ENCODE data around the gene ZNF366.

ZNF366 gene

GRCh38 chr5:72507231-72507906 lies at the start of gene ZNF366:
Gene ZNF366 (minus strand): TSS chr5:72507410. CDS start chr5:72461496, 45,914 bp downstream.
- no peak for DNase-seq

- DNase-seq: peak; percentile 36
These were observed 49.3 kb upstream of the ZNF366 start for GRCh38 chr5:72556351-72557166.

- DNase-seq: peak; percentile 14
These were observed 48.7 kb upstream of the ZNF366 start for GRCh38 chr5:72555871-72556270.

- DNase-seq: no peak
These were observed 47.7 kb upstream of the ZNF366 start for GRCh38 chr5:72554897-72555296.

- DNase-seq: no peak
These were observed 44.9 kb upstream of the ZNF366 start for GRCh38 chr5:72552041-72552557.

GRCh38 chr5:72550595-72550994 lies 43.4 kb upstream of the ZNF366 start:
- DNase-seq: no peak

- no peak for DNase-seq
These were observed 36.6 kb upstream of the ZNF366 start for GRCh38 chr5:72543811-72544210.

- DNase-seq: no peak
These were observed 36.2 kb upstream of the ZNF366 start for GRCh38 chr5:72543365-72543764.

GRCh38 chr5:72542695-72543094 lies 35.5 kb upstream of the ZNF366 start:
- DNase-seq: no peak

GRCh38 chr5:72541501-72542225 lies 34.5 kb upstream of the ZNF366 start:
- no peak for DNase-seq

- DNase-seq: no peak
These were observed 33.7 kb upstream of the ZNF366 start for GRCh38 chr5:72540759-72541438.

GRCh38 chr5:72539726-72540125 lies 32.5 kb upstream of the ZNF366 start:
- DNase-seq: no peak

- DNase-seq: no peak
These were observed 31.8 kb upstream of the ZNF366 start for GRCh38 chr5:72539038-72539437.

- peak; percentile 24 for DNase-seq
These were observed 30.0 kb upstream of the ZNF366 start for GRCh38 chr5:72537166-72537565.

GRCh38 chr5:72531496-72532190 lies 24.4 kb upstream of the ZNF366 start:
- no peak for DNase-seq

GRCh38 chr5:72530196-72530595 lies 23.0 kb upstream of the ZNF366 start:
- no peak for DNase-seq

- DNase-seq: no peak
These were observed 22.2 kb upstream of the ZNF366 start for GRCh38 chr5:72529383-72529782.

- DNase-seq: no peak
These were observed 18.6 kb upstream of the ZNF366 start for GRCh38 chr5:72525816-72526215.

- DNase-seq: no peak
These were observed 16.9 kb upstream of the ZNF366 start for GRCh38 chr5:72523960-72524582.

GRCh38 chr5:72522607-72523006 lies 15.4 kb upstream of the ZNF366 start:
- DNase-seq: no peak

- DNase-seq: no peak
These were observed 11.9 kb upstream of the ZNF366 start for GRCh38 chr5:72519111-72519510.
